ENCODE results near the gene NQO2. TPM values are rescaled to one million over a fixed set of nuclear protein-coding genes. Genes with fewer than 3 reads are reported as not detected.
A peak's percentile ranks its signal among the peaks of the same experiment; 100 is the strongest.

NQO2 gene
- total RNA-seq, 1 donor from 2014 or later, result 9.4 TPM

- no peaks in the 10 kb centered on the region for H3K79me2 ChIP-seq (ENCODE audit: insufficient read depth, low read length)
- H3K4me2 ChIP-seq (ENCODE audit: low read length), result no peak overlapping the region
- H4K20me1 ChIP-seq (ENCODE audit: insufficient read depth, low read length), result no peaks in the 10 kb centered on the region
- H3K27ac ChIP-seq (ENCODE audit: low read depth, low read length), result no peak overlapping the region
- no peak for TF ChIP-seq EZH2 (IDR thresholded peaks at IDR 0.05; ENCODE audit: insufficient read depth, low read length)
- no peak for TF ChIP-seq CTCF (IDR thresholded peaks at IDR 0.05; ENCODE audit: insufficient read depth, low read depth, low read length)
- H3K9me3 ChIP-seq (ENCODE audit: insufficient read depth, low read depth, low read length), result peaks cover 5% of the 10 kb centered on the region
- H3K36me3 ChIP-seq (ENCODE audit: insufficient read depth, low read length), result peaks cover 19% of the 10 kb centered on the region
- peaks cover 48% of the 10 kb centered on the region for H3K36me3 Mint-ChIP-seq (ENCODE audit: low read depth, unreplicated experiment)
- H3K27me3 ChIP-seq (ENCODE audit: insufficient read depth, low read length), result no peaks in the 10 kb centered on the region
- no peak for DNase-seq (ENCODE audit: low read depth)
- H3K9me3 Mint-ChIP-seq (ENCODE audit: unreplicated experiment), result peaks cover 22% of the 10 kb centered on the region
- H3K4me1 Mint-ChIP-seq (ENCODE audit: low read depth, unreplicated experiment), result peaks cover 5% of the 10 kb centered on the region
- H3K4me1 ChIP-seq (ENCODE audit: insufficient read depth, low read length), result peaks cover 8% of the 10 kb centered on the region
- no peak overlapping the region for H3K9ac ChIP-seq (ENCODE audit: low read length)
- H2AFZ ChIP-seq (ENCODE audit: low read depth, low read length), result no peak overlapping the region
- no peak overlapping the region for H3K27ac Mint-ChIP-seq (ENCODE audit: unreplicated experiment)
- H3K27me3 Mint-ChIP-seq (ENCODE audit: low read depth, unreplicated experiment), result no peaks in the 10 kb centered on the region
- H3K4me3 Mint-ChIP-seq (ENCODE audit: unreplicated experiment), result no peak overlapping the region
- no peak for FAIRE-seq
- no peak overlapping the region for H3K4me3 ChIP-seq (ENCODE audit: insufficient read depth, low read depth, low read length)
Observed at GRCh38 chr6:3011158-3011557, 11.5 kb downstream of the NQO2 start.

- Histone ChIP-seq H3K4me1 (ENCODE audit: insufficient read depth, low read length) (peaks cover 8% of the 10 kb centered on the region), H3K27ac (ENCODE audit: low read depth, low read length) (no peak overlapping the region), H3K4me2 (ENCODE audit: low read length) (no peak overlapping the region), H2AFZ (ENCODE audit: low read depth, low read length) (no peak overlapping the region), H3K27me3 (ENCODE audit: insufficient read depth, low read length) (no peaks in the 10 kb centered on the region), H3K4me3 (ENCODE audit: insufficient read depth, low read depth, low read length) (no peak overlapping the region), H3K79me2 (ENCODE audit: insufficient read depth, low read length) (no peaks in the 10 kb centered on the region), H4K20me1 (ENCODE audit: insufficient read depth, low read length) (no peaks in the 10 kb centered on the region), H3K9ac (ENCODE audit: low read length) (no peak overlapping the region), H3K36me3 (ENCODE audit: insufficient read depth, low read length) (peaks cover 19% of the 10 kb centered on the region), H3K9me3 (ENCODE audit: insufficient read depth, low read depth, low read length) (peaks cover 5% of the 10 kb centered on the region)
- no peaks in the 10 kb centered on the region for H3K27me3 Mint-ChIP-seq (ENCODE audit: low read depth, unreplicated experiment)
- no peak for DNase-seq (ENCODE audit: low read depth)
- H3K4me1 Mint-ChIP-seq (ENCODE audit: low read depth, unreplicated experiment), result peaks cover 5% of the 10 kb centered on the region
- no peak overlapping the region for H3K4me3 Mint-ChIP-seq (ENCODE audit: unreplicated experiment)
- H3K36me3 Mint-ChIP-seq (ENCODE audit: low read depth, unreplicated experiment), result peaks cover 46% of the 10 kb centered on the region
- peaks cover 22% of the 10 kb centered on the region for H3K9me3 Mint-ChIP-seq (ENCODE audit: unreplicated experiment)
- no peak overlapping the region for H3K27ac Mint-ChIP-seq (ENCODE audit: unreplicated experiment)
- no peak for FAIRE-seq
- TF ChIP-seq CTCF (IDR thresholded peaks at IDR 0.05; ENCODE audit: insufficient read depth, low read depth, low read length) (no peak), EZH2 (IDR thresholded peaks at IDR 0.05; ENCODE audit: insufficient read depth, low read length) (no peak)
Observed at GRCh38 chr6:3011592-3011991, 11.9 kb downstream of the NQO2 start.

GRCh38 chr6:3013486-3013885 lies 13.8 kb downstream of the NQO2 start:
- Histone ChIP-seq H2AFZ (ENCODE audit: low read depth, low read length) (no peak overlapping the region), H3K27me3 (ENCODE audit: insufficient read depth, low read length) (no peaks in the 10 kb centered on the region), H4K20me1 (ENCODE audit: insufficient read depth, low read length) (no peaks in the 10 kb centered on the region), H3K4me3 (ENCODE audit: insufficient read depth, low read depth, low read length) (no peak overlapping the region), H3K27ac (ENCODE audit: low read depth, low read length) (no peak overlapping the region), H3K36me3 (ENCODE audit: insufficient read depth, low read length) (peaks cover 16% of the 10 kb centered on the region), H3K9me3 (ENCODE audit: insufficient read depth, low read depth, low read length) (peaks cover 5% of the 10 kb centered on the region), H3K4me1 (ENCODE audit: insufficient read depth, low read length) (peaks cover 8% of the 10 kb centered on the region), H3K9ac (ENCODE audit: low read length) (no peak overlapping the region), H3K4me2 (ENCODE audit: low read length) (peak overlapping the region; percentile 5), H3K79me2 (ENCODE audit: insufficient read depth, low read length) (no peaks in the 10 kb centered on the region)
- no peak for FAIRE-seq
- Mint-ChIP-seq H3K27me3 (ENCODE audit: low read depth, unreplicated experiment) (no peaks in the 10 kb centered on the region), H3K27ac (ENCODE audit: unreplicated experiment) (no peak overlapping the region), H3K4me1 (ENCODE audit: low read depth, unreplicated experiment) (peaks cover 5% of the 10 kb centered on the region), H3K4me3 (ENCODE audit: unreplicated experiment) (no peak overlapping the region), H3K9me3 (ENCODE audit: unreplicated experiment) (peaks cover 22% of the 10 kb centered on the region), H3K36me3 (ENCODE audit: low read depth, unreplicated experiment) (peaks cover 54% of the 10 kb centered on the region)
- TF ChIP-seq EZH2 (IDR thresholded peaks at IDR 0.05; ENCODE audit: insufficient read depth, low read length), result no peak
- no peak for TF ChIP-seq CTCF (IDR thresholded peaks at IDR 0.05; ENCODE audit: insufficient read depth, low read depth, low read length)
- DNase-seq (ENCODE audit: low read depth), result peak; percentile 32
